Measurements from ENCODE around the gene SLC8B1. TPM values are rescaled to one million over a fixed set of nuclear protein-coding genes. Genes with fewer than 3 reads are reported as not detected.

SLC8B1 gene
- polyA plus RNA-seq, 4 donors = 13.2 to 19.4 (median 13.5) TPM

DNA sequence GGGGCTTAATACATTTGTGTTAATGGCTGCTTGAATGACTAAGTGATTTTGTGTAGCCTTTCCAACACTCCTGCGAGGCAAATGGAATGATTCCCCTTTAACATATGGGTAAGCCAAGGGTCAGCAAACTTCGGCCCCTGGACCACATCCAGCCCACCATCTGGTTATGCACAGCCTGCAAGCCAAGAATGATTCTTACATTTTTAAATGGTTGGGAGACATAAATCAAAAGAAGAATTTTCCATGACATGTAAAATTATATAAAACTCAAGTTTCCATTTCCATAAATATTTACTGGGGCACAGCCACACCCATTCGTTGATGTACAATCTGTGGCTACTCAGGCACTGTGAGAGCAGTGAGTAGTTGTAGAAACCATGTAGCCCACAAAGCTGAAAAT lies 9.0 kb downstream of the SLC8B1 start:
- no peak for DNase-seq (ENCODE audit: low read depth in 4 of 4, low spot score in 3 of 4)

DNA sequence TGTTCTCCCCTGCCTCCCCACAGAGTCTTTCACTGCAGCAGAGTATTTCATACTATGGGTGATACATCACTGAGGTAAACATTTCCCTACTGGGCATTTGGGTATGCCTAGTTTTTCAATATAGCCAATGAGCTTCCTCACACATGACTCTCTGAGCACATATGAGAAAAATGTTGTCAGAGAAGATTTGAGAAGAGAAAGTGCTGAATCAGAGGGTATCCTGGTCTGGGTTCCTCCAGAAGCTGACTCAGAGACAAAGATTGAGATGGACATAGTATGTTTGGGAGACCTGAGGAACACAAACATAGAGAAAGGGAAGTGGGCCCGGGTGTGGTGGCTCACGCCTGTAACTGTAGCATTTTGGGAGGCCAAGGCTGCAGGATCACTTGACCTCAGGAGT lies 12.6 kb downstream of the SLC8B1 start:
- no peak for DNase-seq (ENCODE audit: low read depth in 4 of 4, low spot score in 3 of 4)

DNA sequence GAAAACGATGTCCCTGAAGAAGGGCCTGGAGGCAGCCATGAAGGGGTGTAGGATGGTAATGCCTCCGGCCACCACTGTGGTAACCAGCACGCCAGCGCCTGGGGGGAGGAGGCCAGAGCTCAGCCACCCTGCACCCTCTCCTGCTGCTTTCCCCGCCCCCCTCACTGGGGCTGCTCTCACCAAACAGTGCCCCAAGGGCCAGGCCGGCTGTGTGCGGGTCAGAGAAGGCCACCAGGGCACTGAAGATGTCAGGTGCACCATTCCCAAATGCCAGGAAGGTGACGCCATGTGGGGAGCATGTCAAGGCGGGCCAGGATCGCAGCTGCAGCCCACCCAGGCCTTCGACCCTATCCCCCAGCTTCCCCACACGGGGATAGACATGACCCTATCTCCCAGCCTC lies 14.5 kb downstream of the SLC8B1 start:
- no peak for DNase-seq (ENCODE audit: low read depth in 4 of 4, low spot score in 3 of 4)

DNA sequence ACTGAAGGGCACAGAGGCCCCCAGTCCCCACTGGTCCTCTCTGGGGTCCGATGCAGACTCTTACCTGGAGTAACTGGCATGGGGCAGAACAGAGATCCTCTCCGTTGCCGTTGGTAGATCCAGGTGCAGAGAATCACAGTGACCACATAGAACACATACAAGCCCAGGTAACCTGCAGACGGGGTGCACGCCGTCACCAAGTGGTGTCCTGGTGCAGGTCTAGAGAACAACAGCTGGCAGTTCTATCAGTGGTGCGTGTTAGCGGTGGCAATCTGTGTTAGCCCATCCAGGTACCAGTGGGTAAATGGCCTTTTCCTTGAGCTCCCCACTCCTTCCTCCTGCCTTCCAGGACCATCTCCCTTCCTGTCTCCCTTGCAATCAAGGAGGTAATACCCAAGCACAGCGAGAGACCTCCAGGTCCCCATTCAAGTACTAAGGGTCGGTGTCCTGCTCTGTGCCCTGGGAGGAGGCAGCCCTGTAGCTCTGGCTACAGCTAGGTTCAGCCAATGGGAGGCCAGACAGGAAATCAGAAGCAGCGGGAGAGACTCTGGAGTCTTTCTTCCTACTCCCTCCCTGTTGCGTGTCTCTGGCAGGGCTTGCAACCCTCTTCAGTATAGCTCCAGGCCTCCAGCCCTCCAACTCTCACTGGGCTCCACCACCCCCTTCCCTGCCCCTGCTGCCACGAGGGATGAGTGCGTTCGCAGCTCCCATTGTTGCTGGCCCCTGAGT lies 15.8 kb downstream of the SLC8B1 start:
- no peak for DNase-seq (ENCODE audit: low read depth in 4 of 4, low spot score in 3 of 4)

DNA sequence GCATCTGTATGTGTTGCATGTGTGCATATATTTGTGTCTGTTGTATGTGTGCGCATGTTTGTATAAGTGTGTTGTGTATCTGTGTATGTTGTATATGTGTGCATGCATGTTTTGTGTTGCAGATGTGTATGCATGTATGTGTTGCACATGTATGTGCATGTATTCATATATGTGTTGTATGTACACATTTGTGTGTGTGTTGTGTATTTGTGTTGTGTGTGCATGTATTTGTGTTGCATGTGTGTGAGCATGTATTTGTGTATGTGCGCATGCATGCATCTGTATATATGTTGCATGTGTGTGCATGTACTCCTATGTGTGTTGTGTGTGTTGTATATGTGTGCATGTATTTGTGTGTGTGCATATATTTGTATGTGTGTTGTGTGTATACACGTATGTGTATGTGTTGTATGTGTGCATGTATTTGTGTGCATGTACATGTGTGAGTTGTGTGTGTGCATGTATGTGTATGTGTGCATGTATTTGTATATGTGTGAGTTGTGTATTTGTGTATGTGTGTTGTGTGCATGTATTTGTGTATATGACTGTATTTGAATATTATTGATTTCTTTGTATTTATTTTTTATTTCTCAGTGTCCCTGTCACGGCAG lies 16.8 kb downstream of the SLC8B1 start:
- DNase-seq (ENCODE audit: low read depth in 4 of 4, low spot score in 3 of 4) = no peak

DNA sequence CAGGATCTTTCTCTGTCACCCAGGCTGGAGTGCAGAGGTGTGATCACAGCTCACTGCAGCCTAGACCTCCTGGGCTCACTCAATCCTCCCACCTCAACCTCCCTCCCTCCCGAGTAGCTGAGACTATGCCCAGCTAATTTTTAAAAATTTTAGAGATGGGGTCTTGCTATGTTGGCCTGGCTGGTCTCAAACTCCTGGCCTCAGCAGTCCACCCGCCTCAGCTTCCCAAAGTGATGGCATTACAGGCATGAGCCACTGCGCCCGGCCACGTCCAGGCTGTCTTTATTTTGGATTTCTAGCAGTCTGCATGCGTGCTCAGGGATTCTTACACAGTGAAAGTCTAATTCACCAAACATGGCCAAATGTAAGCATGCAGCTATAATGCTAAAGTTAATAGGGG lies 17.8 kb downstream of the SLC8B1 start:
- DNase-seq (ENCODE audit: low read depth in 4 of 4, low spot score in 3 of 4) = no peak

DNA sequence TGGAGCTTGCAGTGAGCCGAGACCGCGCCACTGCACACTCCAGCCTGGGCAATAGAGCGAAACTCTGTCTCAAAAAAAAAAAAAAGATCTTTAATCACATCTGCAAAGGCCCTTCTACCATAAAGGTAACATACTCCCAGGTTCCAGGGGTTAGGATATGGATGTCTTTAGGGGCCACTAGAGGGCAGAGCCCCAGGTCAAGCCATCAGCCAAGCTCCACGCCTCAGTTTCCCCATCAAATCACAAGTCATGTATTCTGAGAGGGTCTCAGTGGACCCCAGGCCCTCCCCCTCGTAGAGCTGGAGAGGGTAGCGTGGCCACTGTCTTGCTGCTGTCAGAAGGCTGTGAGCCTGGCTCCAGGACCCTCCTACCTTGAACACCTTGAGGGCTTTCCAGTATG lies 18.8 kb downstream of the SLC8B1 start:
- DNase-seq (ENCODE audit: low read depth in 4 of 4, low spot score in 3 of 4) = no peak

DNA sequence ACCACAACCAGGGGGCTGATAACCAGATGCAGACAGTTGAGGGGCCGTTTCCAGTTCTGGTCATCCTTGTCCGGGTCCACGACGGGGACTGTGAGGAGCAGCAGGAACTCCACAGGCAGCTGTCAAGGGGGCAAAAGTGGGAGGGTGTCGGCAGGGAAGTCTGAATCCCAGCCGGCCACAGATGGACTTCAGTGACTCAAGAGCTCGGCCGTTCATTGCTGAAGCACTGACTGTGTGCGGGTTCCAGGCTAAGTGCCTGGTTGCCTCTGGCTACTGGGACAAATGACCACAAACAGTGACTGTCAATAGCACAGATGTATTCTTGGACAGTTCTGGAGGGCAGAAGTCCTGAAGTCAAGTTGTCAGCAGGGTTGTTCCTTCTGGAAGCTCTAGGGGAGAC lies 19.6 kb downstream of the SLC8B1 start:
- no peak for DNase-seq (ENCODE audit: low read depth in 4 of 4, low spot score in 3 of 4)

DNA sequence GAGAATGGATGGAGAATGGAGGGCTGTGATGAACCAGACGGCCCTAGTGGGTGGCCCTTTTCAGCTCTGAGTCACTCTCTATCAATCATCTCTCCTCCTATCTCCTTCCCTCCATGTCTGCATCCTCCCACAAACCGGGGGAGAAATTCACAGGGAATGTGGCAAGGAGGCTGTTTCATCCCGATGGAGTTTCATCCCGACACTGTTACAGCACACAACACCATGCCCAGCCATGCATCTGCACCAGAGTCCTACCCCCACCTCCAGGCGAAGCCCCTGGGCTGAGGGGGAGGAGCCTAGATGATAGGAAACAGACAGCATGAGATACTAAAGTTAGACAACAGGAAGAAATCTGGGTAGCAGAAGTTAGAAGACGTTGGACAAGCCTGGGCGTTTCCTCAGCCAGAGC lies 20.8 kb downstream of the SLC8B1 start:
- no peak for DNase-seq (ENCODE audit: low read depth in 4 of 4, low spot score in 3 of 4)

DNA sequence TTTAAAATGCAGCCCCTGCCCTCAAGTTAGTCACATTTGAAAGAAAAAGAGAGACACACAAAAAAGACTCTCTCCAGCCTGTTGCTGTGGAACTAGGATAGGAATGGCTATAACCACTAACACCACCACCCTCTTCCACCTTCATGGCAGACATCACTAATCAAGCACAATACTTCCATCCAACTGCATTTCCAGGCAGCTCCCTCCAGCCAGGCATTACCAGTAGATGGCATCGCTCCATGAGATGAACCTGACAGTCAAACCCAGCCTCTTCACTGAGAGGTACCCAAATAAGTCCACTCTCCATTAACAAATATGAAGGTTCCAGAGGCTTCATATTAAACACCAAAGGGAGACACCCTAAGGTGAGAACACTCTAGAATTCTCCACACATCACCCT lies 24.4 kb downstream of the SLC8B1 start:
- DNase-seq (ENCODE audit: low read depth in 4 of 4, low spot score in 3 of 4) = no peak

DNA sequence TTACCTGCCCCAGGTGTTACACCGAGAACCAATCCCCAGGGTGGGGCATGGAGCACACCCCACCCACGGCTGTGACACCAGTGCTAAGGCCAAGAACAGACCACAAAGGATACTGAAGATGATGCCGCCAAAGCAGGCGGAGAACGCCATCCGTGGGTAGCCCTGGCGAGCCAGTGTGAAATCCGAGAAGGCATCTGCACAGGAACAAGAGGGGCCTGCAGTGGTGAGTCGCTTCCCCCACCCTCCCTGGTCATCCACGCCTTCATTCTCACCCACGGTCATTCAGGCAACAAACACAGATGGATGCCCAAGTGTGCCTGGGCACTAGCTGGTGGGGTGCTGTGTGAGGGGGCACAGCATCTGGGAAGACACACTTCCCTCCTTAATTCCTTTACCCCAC lies 28.5 kb downstream of the SLC8B1 start:
- no peak for DNase-seq (ENCODE audit: low read depth in 4 of 4, low spot score in 3 of 4)

DNA sequence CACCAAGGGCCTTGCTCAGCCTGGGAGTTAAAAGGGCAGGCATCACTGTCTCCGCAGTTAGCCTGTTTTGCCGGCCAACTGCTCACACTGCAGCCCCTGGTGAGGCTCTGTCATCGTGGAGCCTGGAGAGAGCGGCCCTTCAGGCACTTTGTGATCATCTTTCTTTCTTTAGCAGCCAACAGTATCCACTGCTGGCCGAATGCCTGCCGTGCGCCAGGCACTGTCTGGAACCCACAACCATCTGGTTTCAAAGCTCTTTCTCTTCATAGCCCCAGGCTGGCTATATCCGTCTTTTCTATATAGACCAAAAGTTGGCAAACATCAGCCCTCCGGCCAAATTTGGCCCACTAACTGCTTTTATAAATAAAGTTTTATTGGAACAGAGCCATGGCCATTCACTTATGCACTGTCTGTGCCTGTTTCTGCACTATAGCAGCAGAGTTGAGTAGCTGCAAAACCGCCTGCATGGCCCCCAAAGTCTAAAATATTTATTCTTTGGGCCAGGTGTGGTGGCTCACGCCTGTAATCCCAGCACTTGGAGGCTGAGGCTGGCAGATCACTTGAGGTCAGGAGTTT lies 29.5 kb downstream of the SLC8B1 start:
- DNase-seq (ENCODE audit: low read depth in 4 of 4, low spot score in 3 of 4) = no peak

DNA sequence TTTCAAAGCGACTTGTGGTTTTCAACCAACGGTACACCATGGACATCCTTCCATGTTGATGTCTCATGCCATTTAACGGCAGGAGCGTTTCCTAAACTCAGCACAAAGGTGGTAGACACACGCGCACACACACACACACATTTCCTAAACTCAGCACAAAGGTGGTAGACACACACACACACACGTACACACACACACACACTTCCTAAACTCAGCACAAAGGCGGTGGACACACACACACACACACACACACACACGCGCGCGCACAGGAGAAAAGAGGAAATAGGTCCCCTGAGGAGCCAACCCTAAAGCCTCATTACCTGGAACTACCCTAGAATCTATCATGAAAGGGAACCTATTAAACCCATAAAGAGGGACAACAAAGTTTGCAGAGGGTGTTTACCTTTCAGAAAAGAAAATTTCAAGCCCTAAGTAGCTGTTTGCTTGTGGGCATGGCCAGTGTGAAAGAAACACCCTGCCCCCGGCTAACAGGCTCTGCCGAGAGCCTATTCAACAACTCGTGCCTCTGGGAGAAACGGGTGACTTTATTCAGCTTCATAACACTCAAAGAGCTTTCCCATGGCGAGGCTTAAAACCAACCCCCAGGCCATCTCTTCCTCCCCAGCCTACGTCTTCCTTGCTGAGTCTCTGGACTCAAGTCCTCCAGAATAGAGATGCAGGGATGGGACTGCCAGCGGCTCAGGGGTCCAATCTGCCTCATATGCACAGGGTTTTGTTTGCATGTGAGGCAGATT lies 31.8 kb downstream of the SLC8B1 start:
- DNase-seq (ENCODE audit: low read depth in 4 of 4, low spot score in 3 of 4) = no peak

DNA sequence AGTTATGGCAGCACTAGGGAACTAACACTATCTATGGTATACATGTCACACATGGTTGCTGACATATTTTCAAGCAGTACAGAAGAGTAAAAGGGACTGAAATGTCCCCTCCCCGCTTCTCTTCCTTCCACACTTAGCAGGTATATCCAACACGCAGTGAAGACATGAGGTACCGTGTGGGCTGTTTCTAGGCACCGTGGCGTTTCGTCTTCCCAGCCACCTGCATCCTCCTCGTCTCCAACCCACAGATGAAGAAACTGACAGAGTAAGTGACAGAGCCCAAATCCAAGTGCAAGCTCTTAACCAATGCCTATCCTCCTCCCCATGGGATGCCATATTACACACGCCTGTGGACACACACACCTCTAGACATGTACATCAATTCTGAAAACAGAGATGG lies 32.4 kb downstream of the SLC8B1 start:
- DNase-seq (ENCODE audit: low read depth in 4 of 4, low spot score in 3 of 4) = no peak

DNA sequence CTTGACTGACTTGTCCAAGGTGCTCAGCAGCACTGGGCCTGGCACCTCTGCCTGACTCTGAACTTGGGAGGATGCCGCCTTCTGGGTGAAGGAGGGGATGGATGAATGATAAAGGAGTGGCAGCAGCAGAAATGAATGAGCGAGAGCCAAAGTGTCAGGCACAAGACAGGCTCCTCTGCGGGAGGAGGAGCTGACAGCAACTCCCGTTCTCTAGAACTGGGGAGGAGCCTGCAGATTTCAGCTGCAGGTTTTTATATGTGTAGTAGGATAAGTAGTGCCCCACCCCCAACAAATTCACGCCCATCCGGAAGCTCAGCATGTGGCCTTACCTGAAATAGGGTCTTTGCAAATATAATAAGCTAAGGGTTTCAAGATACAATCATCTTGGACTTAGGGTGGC lies 33.1 kb downstream of the SLC8B1 start:
- DNase-seq (ENCODE audit: low read depth in 4 of 4, low spot score in 3 of 4) = no peak

DNA sequence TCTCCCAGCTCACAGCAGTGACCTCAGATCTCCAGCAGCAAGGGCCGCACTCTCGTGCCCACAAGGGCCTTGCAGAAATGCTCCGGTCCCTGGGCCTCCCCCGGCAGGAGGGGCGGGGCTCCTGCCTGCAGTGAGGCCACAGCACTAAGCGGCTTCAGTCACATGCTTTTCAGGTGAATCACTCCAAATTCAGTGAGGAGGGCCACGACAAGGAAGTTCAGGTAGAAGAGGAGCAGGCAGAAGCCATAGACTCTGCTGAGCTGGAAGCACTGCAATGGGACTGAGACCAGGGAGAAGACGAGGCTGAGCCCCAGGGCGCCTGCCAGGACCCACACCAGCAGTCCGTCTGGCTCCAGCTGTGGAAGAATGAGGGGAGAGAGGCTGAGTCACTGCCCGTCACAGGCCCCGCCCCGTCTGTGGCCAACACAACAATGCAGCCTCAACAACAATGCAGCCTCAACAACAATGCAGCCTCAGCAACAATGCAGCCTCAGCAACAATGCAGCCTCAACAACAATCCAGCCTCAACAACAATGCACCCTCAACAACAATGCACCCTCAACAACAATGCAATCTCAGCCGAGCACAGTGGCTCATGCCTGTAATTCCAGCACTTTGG lies 35.2 kb downstream of the SLC8B1 start:
- DNase-seq (ENCODE audit: low read depth in 4 of 4, low spot score in 3 of 4) = no peak

DNA sequence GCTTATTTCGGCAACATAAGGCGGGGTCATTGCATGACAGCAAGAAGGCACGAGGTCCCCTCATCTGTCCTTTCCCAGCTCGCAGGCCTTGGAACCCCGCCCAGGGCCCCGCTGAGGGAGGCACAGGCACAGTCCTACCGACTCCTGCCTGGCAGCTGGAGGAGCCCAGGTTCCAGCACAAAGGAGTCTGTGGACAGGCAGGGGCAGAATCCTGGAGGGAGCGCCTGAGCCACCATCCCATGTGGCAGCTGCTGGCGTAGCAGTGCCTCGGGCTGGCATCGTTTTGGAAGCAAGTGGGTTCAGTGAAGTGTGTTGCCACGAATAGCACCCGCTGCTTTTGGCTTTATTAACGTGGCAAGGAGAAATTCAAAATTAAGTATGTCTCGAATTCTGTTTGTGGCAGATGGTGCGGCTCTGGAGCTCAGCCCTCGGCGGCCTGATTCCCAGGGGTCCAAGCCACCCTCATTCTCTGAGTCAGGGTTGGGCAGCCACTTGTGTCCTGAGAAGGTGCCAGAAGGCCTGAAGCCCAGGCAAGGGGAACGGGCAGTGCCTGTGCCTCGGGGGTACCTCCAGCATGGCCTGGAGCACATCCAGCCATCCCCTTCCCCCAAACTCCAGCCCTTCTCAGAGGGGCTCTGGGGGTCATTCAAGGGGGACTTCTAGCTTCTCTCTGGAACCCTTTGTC lies 35.9 kb downstream of the SLC8B1 start:
- no peak for DNase-seq (ENCODE audit: low read depth in 4 of 4, low spot score in 3 of 4)

DNA sequence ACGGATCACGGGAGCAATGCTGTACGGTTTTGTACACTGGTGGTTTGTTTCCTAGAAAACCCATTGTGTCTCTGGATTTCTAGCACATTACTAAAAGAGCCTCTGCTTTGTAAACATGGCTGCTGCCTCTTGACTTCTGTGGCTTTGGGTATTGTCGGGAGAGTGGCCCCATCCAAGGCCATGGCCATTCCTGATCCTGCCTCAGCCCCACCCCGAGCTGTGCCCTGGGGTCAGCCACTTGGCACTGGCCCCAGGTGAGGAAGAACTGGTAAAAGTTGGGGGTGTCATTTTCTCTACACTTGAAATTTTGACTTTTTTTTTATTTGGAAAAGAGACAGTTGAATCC lies 36.5 kb downstream of the SLC8B1 start:
- no peak for DNase-seq (ENCODE audit: low read depth in 4 of 4, low spot score in 3 of 4)

DNA sequence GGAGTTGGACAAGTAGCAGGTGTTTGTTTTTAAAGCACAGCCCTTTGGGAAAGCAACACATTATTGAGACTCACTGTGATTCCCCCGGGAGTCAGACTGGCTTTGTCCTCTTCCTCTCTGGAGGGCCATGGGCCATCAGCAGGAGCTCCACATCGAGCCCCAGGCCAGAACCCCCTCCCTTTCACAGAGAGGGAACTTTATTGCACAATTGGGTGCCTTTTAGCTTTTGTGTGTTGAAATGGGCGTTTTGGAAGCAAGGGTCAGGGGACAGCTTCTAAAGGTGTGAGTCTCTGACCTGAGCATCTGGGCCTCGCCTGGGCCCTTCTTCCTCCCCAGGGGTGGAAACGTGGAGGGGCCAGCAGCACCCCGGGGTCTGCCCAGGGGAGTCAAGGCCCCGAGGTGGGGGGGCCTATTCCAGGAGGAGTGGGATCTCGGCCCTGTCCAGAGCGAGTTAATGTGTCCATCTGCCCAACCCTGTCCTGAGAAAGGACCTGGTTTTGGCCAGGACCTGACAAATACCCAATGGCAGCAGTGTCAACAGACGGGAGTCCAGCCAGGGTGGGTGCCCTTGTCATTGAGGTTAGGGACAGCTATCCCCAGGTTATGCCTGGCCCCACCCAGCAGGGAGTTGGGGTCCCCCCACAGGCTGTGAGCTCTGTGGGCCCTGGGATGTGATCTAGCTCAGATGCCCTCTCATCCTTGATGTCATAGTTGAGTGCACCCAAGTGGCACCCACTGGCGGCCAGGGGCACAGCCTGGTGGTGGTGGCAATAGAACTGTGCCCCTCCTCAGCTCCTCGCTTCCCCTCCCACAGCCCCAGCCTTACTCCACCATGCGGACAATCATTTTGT lies 37.1 kb downstream of the SLC8B1 start:
- DNase-seq (ENCODE audit: low read depth in 4 of 4, low spot score in 3 of 4) = no peak

DNA sequence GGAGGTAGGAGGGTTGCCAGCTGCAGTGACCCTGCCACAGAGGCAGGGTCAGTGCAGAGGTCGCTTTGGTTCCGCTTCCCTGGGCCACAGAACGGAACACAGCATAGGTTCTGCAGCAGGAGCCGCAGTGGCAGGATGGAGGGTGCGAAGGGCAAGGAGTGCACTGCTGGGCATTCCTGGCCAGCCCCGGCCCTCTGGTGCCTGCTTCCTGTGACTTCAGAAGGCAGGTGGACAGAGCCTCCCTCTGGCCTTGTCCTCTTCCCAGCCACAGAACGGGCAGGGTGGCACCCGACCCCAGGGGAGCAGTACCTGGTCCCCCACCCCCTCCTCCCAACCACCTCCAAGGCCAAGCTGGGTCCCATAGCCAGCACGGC lies 37.7 kb downstream of the SLC8B1 start:
- DNase-seq (ENCODE audit: low read depth in 4 of 4, low spot score in 3 of 4) = no peak
